ENCODE results near the gene ZNF674. TPM values are rescaled to one million over a fixed set of nuclear protein-coding genes. Genes with fewer than 3 reads are reported as not detected.

ZNF674 gene
- total and polyA plus RNA-seq, 2 donors (not counting 3 experiments of a cell fraction or from before 2014, with no cell fraction given): 2.5 to 6.7 TPM

DNA sequence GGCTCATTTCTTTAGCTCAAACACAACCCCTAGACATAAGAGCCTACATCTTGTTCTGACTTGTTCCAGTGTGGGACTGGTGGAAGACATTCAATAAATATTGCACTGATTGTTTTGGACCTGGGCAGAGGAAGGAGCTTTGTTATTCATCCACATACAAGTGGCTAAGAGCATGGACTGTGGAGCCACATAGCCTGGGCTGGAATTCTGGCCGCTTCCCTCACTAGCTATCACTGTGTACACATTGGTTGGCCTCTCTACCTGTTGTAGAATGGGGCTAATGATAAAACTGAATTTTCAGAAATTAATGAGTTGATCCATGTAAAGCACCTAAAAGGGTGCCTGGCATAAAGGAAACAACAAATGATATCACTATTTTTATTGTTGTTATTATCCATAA, 80.0 kb downstream of the ZNF674 start:
- no peak for TF ChIP-seq GATA2 (IDR thresholded peaks at IDR 0.05; ENCODE audit: insufficient read depth, insufficient read length, low read depth, low read length)
- TF ChIP-seq, protein P1, sequence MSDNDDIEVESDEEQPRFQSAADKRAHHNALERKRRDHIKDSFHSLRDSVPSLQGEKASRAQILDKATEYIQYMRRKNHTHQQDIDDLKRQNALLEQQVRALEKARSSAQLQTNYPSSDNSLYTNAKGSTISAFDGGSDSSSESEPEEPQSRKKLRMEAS (IDR thresholded peaks at IDR 0.05; ENCODE audit: insufficient read depth, insufficient read length): no peak
- TF ChIP-seq MYC (IDR thresholded peaks at IDR 0.05; ENCODE audit: low read depth, low read length): no peak
- TF ChIP-seq POLR2AphosphoS5 (IDR thresholded peaks at IDR 0.05; ENCODE audit: insufficient read depth, low read depth, low read length): no peak
- TF ChIP-seq JUN (IDR thresholded peaks at IDR 0.05; ENCODE audit: borderline replicate concordance, insufficient read depth, insufficient read length, low read depth): no peak
- TF ChIP-seq, protein P2, sequence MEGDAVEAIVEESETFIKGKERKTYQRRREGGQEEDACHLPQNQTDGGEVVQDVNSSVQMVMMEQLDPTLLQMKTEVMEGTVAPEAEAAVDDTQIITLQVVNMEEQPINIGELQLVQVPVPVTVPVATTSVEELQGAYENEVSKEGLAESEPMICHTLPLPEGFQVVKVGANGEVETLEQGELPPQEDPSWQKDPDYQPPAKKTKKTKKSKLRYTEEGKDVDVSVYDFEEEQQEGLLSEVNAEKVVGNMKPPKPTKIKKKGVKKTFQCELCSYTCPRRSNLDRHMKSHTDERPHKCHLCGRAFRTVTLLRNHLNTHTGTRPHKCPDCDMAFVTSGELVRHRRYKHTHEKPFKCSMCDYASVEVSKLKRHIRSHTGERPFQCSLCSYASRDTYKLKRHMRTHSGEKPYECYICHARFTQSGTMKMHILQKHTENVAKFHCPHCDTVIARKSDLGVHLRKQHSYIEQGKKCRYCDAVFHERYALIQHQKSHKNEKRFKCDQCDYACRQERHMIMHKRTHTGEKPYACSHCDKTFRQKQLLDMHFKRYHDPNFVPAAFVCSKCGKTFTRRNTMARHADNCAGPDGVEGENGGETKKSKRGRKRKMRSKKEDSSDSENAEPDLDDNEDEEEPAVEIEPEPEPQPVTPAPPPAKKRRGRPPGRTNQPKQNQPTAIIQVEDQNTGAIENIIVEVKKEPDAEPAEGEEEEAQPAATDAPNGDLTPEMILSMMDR (IDR thresholded peaks at IDR 0.05; ENCODE audit: extremely low read depth in 1 of 2, insufficient read depth in 1 of 2, low read depth in 1 of 2, low read length in 2 of 2): no peak
- TF ChIP-seq POLR2A (IDR thresholded peaks at IDR 0.05; ENCODE audit: low read depth, low read length): no peak
- TF ChIP-seq FOS (IDR thresholded peaks at IDR 0.05; ENCODE audit: borderline replicate concordance, insufficient read depth, low read length): no peak
- no peak for TF ChIP-seq EZH2 (IDR thresholded peaks at IDR 0.05; ENCODE audit: borderline replicate concordance, low read depth, low read length, severe bottlenecking)
- DNase-seq (ENCODE audit: low read depth, low spot score) (no peak), FAIRE-seq (no peak)
- no peaks in the 10 kb centered on the region for H3K9me1 ChIP-seq (replicated peaks; ENCODE audit: control insufficient read depth, extremely low read depth, insufficient read depth, low read length)
- no peak overlapping the region for H3K9ac ChIP-seq (replicated peaks; ENCODE audit: extremely low read depth, insufficient read depth, low read length)
- no peaks in the 10 kb centered on the region for H3K79me2 ChIP-seq (ENCODE audit: control insufficient read depth, insufficient read depth, low read length)
- H3K27me3 ChIP-seq (ENCODE audit: control insufficient read depth in 2 of 2, insufficient read depth in 2 of 2, low read length in 2 of 2): no peaks in the 10 kb centered on the region
- H3K4me3 ChIP-seq (replicated peaks in 1 of 3; ENCODE audit: insufficient read depth in 1 of 3, low read depth in 1 of 3, low read length in 3 of 3): no peak overlapping the region
- CTCF ChIA-PET: interaction anchor here (1.2 kb wide), 1 partner anchor 9 kb away, joined by 5 read pairs; no protein-coding TSS in a partner anchor
- no peak overlapping the region for H2AFZ ChIP-seq (ENCODE audit: low read depth, low read length)
- no peak overlapping the region for H3K27ac ChIP-seq (ENCODE audit: insufficient read depth, low read depth, low read length)
- H3K36me3 ChIP-seq (ENCODE audit: control insufficient read depth in 2 of 2, extremely low read depth in 1 of 2, insufficient read depth in 2 of 2, low read length in 2 of 2): peaks cover 3 to 4% of the 10 kb centered on the region in 2 experiments
- dilution Hi-C loops (cut with MboI; ENCODE audit: extremely low pct_ligation_motif_present, low sequenced_read_pairs) (no loop called here), intact Hi-C loops (cut with micrococcal nuclease) (no loop called here)
- H3K4me1 ChIP-seq (ENCODE audit: control insufficient read depth, extremely low read depth, insufficient read depth, low read length): no peaks in the 10 kb centered on the region
- POLR2A ChIA-PET: no interaction called here
- no TSS peak for BruUV-seq (replicated peaks)
- no peak overlapping the region for H3K4me2 ChIP-seq (ENCODE audit: insufficient read depth, low read length)
- H4K20me1 ChIP-seq (replicated peaks; ENCODE audit: control insufficient read depth, extremely low read depth, insufficient read depth, low read length): no peaks in the 10 kb centered on the region
- H3K9me3 ChIP-seq (replicated peaks; ENCODE audit: control insufficient read depth, insufficient read depth, low read length): no peaks in the 10 kb centered on the region

All from endothelial cell of umbilical vein (primary cell).